Neural progenitor cell (in vitro differentiated cells): ENCODE measurements around the gene DPF3. TPM values are rescaled to one million over a fixed set of nuclear protein-coding genes. Genes with fewer than 3 reads are reported as not detected.

Experiments used
- DNase-seq: peaks from one replicate; pipeline ENCODE4 v3.0.0-alpha.2; 2016; ENCODE audit warnings: low spot score
- H2AFZ ChIP-seq: fragments of 200-600 bp; sonication (generic); replicated peaks from 2 replicates; pipeline ENCODE4 v1.6.1; 2016; ENCODE audit warnings: antibody characterized with exemption
- H3F3A ChIP-seq: fragments of 200-600 bp; sonication (generic); 2 replicates; pipeline ENCODE4 v1.6.1; 2016; ENCODE audit warnings: antibody characterized with exemption, low read depth
- H3K27ac ChIP-seq: fragments of 200-600 bp; sonication (generic); 2 replicates; pipeline ENCODE4 v1.5.1; 2016; ENCODE audit warnings: mild to moderate bottlenecking
- H3K27me3 ChIP-seq: fragments of 200-600 bp; sonication (generic); 2 replicates; pipeline ENCODE4 v1.6.1; 2016; ENCODE audit warnings: mild to moderate bottlenecking, moderate library complexity
- H3K36me3 ChIP-seq: fragments of 200-600 bp; sonication (generic); 2 replicates; pipeline ENCODE4 v1.5.1; 2016
- H3K4me1 ChIP-seq: fragments of 200-600 bp; sonication (generic); 2 replicates; pipeline ENCODE4 v1.6.1; 2016; ENCODE audit warnings: mixed run types
- H3K4me2 ChIP-seq: fragments of 200-600 bp; sonication (generic); 2 replicates; pipeline ENCODE4 v1.6.1; 2016
- H3K4me3 ChIP-seq: fragments of 200-600 bp; sonication (generic); 2 replicates; pipeline ENCODE4 v1.5.1; 2016
- H3K79me2 ChIP-seq: fragments of 200-600 bp; sonication (generic); 2 replicates; pipeline ENCODE4 v1.6.1; 2016; ENCODE audit warnings: low read depth
- H3K9ac ChIP-seq: fragments of 200-600 bp; sonication (generic); 2 replicates; pipeline ENCODE4 v1.6.1; 2016
- H3K9me3 ChIP-seq: fragments of 200-600 bp; sonication (generic); 2 replicates; pipeline ENCODE4 v1.5.1; 2016; ENCODE audit warnings: low read depth
- H4K20me1 ChIP-seq: fragments of 200-600 bp; sonication (generic); 2 replicates; pipeline ENCODE4 v1.6.1; 2016; ENCODE audit warnings: low read depth
- H3K27ac Mint-ChIP-seq: 3 replicates; pipeline ENCODE4 v1.8.0; 2021; ENCODE audit warnings: mixed read lengths
- H3K27me3 Mint-ChIP-seq: 2 replicates; pipeline ENCODE4 v1.8.0; 2022; ENCODE audit warnings: low read depth, mild to moderate bottlenecking, inconsistent platforms, moderate library complexity, mixed read lengths; ENCODE audit not compliant: insufficient read depth
- H3K36me3 Mint-ChIP-seq: 3 replicates; pipeline ENCODE4 v1.8.0; 2021; ENCODE audit warnings: mixed read lengths
- H3K4me1 Mint-ChIP-seq: 3 replicates; pipeline ENCODE4 v1.8.0; 2021; ENCODE audit warnings: mixed read lengths
- H3K4me3 Mint-ChIP-seq: 3 replicates; pipeline ENCODE4 v1.8.0; 2021; ENCODE audit warnings: mild to moderate bottlenecking, moderate library complexity, mixed read lengths
- H3K9me3 Mint-ChIP-seq: 3 replicates; pipeline ENCODE4 v1.8.0; 2020; ENCODE audit warnings: mixed read lengths
- EZH2 ChIP-seq: fragments of 200-600 bp; sonication (generic); IDR thresholded peaks from 2 replicates; pipeline ENCODE4 v1.6.1; 2017; ENCODE audit warnings: antibody characterized with exemption, mild to moderate bottlenecking, moderate library complexity
- EZH2phosphoT487 ChIP-seq: fragments of 200-600 bp; sonication (generic); IDR thresholded peaks from 2 replicates; pipeline ENCODE4 v1.6.1; 2017; ENCODE audit warnings: antibody characterized with exemption
- total RNA-seq: library from RNA; depleted of rRNA; stranded (reverse); fragments of >200 nt; gene quantifications from 2 replicates; pipeline ENCODE4 v1.2.3, GENCODE V29; 2015; ENCODE audit warnings: low replicate concordance
- TF ChIP-seq, protein P1 (sequence below): fragments of 200-600 bp; sonication (generic); IDR thresholded peaks from 2 replicates; pipeline ENCODE4 v1.5.1; 2017; ENCODE audit warnings: antibody characterized with exemption, mild to moderate bottlenecking

Gene DPF3
- total RNA-seq, 1 donor from 2014 or later: not detected

GRCh38 chr14:72651081-72651480, 242.8 kb downstream of the DPF3 start:
- Histone ChIP-seq H3K4me3 (no peak overlapping the region), H3K9ac (no peak overlapping the region), H3K9me3 (no peaks in the 10 kb centered on the region), H3K36me3 (no peaks in the 10 kb centered on the region), H3K27me3 (no peaks in the 10 kb centered on the region), H3K79me2 (no peaks in the 10 kb centered on the region), H2AFZ (no peak overlapping the region), H4K20me1 (no peaks in the 10 kb centered on the region), H3K27ac (no peak overlapping the region), H3K4me1 (no peaks in the 10 kb centered on the region), H3K4me2 (no peak overlapping the region), H3F3A (no peaks in the 10 kb centered on the region)
- Mint-ChIP-seq H3K4me3 (no peak overlapping the region), H3K27ac (no peak overlapping the region), H3K27me3 (peaks cover 2% of the 10 kb centered on the region), H3K4me1 (peaks cover 17% of the 10 kb centered on the region), H3K9me3 (no peaks in the 10 kb centered on the region), H3K36me3 (no peaks in the 10 kb centered on the region)
- TF ChIP-seq, protein P1, sequence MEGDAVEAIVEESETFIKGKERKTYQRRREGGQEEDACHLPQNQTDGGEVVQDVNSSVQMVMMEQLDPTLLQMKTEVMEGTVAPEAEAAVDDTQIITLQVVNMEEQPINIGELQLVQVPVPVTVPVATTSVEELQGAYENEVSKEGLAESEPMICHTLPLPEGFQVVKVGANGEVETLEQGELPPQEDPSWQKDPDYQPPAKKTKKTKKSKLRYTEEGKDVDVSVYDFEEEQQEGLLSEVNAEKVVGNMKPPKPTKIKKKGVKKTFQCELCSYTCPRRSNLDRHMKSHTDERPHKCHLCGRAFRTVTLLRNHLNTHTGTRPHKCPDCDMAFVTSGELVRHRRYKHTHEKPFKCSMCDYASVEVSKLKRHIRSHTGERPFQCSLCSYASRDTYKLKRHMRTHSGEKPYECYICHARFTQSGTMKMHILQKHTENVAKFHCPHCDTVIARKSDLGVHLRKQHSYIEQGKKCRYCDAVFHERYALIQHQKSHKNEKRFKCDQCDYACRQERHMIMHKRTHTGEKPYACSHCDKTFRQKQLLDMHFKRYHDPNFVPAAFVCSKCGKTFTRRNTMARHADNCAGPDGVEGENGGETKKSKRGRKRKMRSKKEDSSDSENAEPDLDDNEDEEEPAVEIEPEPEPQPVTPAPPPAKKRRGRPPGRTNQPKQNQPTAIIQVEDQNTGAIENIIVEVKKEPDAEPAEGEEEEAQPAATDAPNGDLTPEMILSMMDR: no peak
- TF ChIP-seq EZH2 (no peak), EZH2phosphoT487 (no peak)
- no peak for DNase-seq

- H3K9me3 Mint-ChIP-seq: no peaks in the 10 kb centered on the region
- Histone ChIP-seq H3K36me3 (no peaks in the 10 kb centered on the region), H2AFZ (no peak overlapping the region), H3K9me3 (no peaks in the 10 kb centered on the region), H3K27me3 (no peaks in the 10 kb centered on the region), H3K79me2 (no peaks in the 10 kb centered on the region), H3F3A (no peaks in the 10 kb centered on the region), H3K9ac (no peak overlapping the region), H3K4me2 (no peak overlapping the region), H3K27ac (no peak overlapping the region), H3K4me3 (no peak overlapping the region), H4K20me1 (no peaks in the 10 kb centered on the region), H3K4me1 (no peaks in the 10 kb centered on the region)
- no peak overlapping the region for H3K27ac Mint-ChIP-seq
- no peak overlapping the region for H3K4me3 Mint-ChIP-seq
- no peaks in the 10 kb centered on the region for H3K36me3 Mint-ChIP-seq
- TF ChIP-seq EZH2 (no peak), EZH2phosphoT487 (no peak)
- TF ChIP-seq, protein P1: no peak
- H3K4me1 Mint-ChIP-seq: peaks cover 17% of the 10 kb centered on the region
- no peak for DNase-seq
- H3K27me3 Mint-ChIP-seq: peaks cover 5% of the 10 kb centered on the region
These were observed 244.2 kb downstream of the DPF3 start for GRCh38 chr14:72649603-72650227.

GRCh38 chr14:72647782-72648181, 246.1 kb downstream of the DPF3 start:
- Mint-ChIP-seq H3K36me3 (no peaks in the 10 kb centered on the region), H3K4me1 (peaks cover 29% of the 10 kb centered on the region), H3K27me3 (peaks cover 7% of the 10 kb centered on the region), H3K9me3 (no peaks in the 10 kb centered on the region), H3K4me3 (no peak overlapping the region), H3K27ac (no peak overlapping the region)
- H3K4me1 ChIP-seq: no peaks in the 10 kb centered on the region
- no peak overlapping the region for H3K9ac ChIP-seq
- TF ChIP-seq, protein P1: no peak
- TF ChIP-seq EZH2 (no peak), EZH2phosphoT487 (no peak)
- H3K4me2 ChIP-seq: no peak overlapping the region
- H3K79me2 ChIP-seq: no peaks in the 10 kb centered on the region
- H4K20me1 ChIP-seq: no peaks in the 10 kb centered on the region
- H2AFZ ChIP-seq: no peak overlapping the region
- H3K4me3 ChIP-seq: no peak overlapping the region
- H3K27ac ChIP-seq: no peak overlapping the region
- H3K9me3 ChIP-seq: no peaks in the 10 kb centered on the region
- no peak for DNase-seq
- no peaks in the 10 kb centered on the region for H3K36me3 ChIP-seq
- H3K27me3 ChIP-seq: no peaks in the 10 kb centered on the region
- no peaks in the 10 kb centered on the region for H3F3A ChIP-seq
